NB4 (cell line): ENCODE measurements around the gene TMEM259.

Experiments
- DNase-seq: peaks from one replicate; pipeline ENCODE4 v3.0.0; 2010; ENCODE audit warnings: low read depth
- H3K4me3 ChIP-seq: one replicate; pipeline ENCODE4 v1.5.1; 2011; ENCODE audit warnings: mild to moderate bottlenecking, low read depth, low read length, moderate library complexity
- CTCF ChIP-seq: IDR thresholded peaks from one replicate; pipeline ENCODE4 v1.5.1; 2012; ENCODE audit warnings: low read depth, low read length
- MAX ChIP-seq: IDR thresholded peaks from 2 replicates; pipeline ENCODE4 v1.6.1; 2011; ENCODE audit warnings: low read depth, low read length
- MYC ChIP-seq: IDR thresholded peaks from 2 replicates; pipeline ENCODE4 v1.6.1; 2011; ENCODE audit warnings: low read depth, low read length
- POLR2A ChIP-seq: IDR thresholded peaks from 2 replicates; pipeline ENCODE4 v1.6.1; 2011; ENCODE audit warnings: mild to moderate bottlenecking; ENCODE audit not compliant: insufficient read length; ENCODE audit errors: extremely low read depth

Gene TMEM259

DNA sequence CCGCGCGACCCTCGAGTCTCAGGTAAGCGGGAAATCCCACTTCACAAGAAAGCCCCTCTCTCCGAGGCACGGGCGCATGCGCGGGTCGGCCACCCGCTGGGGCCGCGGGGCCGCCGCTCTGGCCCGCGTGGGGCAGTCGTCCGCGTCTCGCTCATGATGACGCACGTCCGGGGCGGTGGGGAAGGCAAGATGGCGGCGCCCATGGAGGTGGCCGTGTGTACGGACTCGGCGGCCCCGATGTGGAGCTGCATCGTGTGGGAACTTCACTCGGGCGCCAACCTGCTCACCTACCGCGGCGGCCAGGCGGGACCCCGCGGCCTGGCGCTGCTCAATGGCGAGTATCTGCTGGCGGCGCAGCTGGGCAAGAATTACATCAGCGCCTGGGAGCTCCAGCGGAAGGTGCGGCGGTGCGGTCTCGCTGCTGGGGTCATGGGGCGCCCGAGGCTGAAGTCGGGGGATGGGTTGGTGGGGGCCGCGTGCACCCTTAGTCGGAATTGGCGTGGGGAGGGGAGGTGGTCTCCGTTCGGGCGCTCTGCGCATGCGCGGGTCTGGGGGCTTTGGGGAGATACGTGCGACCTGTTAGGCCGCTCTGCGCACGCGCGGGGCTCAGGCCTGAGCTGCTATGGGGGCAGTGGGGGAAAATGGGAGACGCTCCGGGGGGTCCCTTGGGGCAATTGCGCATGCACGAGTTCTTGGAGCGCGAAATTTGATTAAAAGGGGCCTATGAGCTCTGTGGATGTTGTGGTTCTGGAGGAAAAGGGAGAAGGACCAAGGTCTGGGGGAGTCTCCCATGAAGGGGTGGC, 36.6 kb downstream of the TMEM259 start, which contains the start of gene WDR18:
Gene WDR18 (plus strand): TSS at position 181 of the 803 bp plus-strand sequence. CDS start 9 bp downstream, at position 190.
- peak; percentile 86 for DNase-seq
- TF ChIP-seq POLR2A = peak; percentile 24
- peak; percentile 90 for TF ChIP-seq MYC
- TF ChIP-seq MAX = peak; percentile 75
- TF ChIP-seq CTCF = no peak
- peak within 1 kb of the TSS; percentile 69 for H3K4me3 ChIP-seq

GRCh38 chr19:982567-983170, 38.3 kb downstream of the TMEM259 start:
- H3K4me3 ChIP-seq = no peak overlapping the region
- DNase-seq = peak; percentile 71
- TF ChIP-seq MYC (no peak; the same call in 1 of the 2 replicates), MAX (0 out of 2 replicates have a peak, but pooled peaks have one; percentile 26), POLR2A (no peak), CTCF (peak; percentile 37)

- no peak overlapping the region for H3K4me3 ChIP-seq
- peak; percentile 35 for DNase-seq
- TF ChIP-seq MAX (no peak), CTCF (no peak), MYC (no peak), POLR2A (no peak)
Measured at GRCh38 chr19:980133-980998, 40.6 kb downstream of the TMEM259 start.

DNA sequence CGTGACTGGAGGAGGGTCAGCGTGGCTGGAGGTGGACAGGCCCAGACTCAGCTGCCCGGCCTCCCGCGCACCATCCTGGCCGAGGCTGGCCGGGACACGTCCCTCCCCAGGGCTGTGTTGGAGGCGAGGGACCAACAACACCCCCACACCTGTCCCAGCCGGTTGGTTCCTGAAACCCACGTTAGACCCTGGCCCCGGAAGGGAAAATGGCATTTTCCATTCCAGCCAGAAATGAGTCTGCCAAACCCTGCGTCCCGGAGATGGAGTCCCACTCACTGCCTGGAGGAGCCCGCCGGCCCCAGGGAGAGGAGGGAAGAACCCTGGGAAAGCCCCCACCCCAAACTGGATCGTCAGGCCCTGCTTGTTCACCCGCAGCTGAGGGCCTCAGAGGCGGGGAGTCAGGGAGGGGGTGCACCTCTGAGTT, 41.6 kb downstream of the TMEM259 start:
- no peak overlapping the region for H3K4me3 ChIP-seq
- DNase-seq = no peak
- no peak for TF ChIP-seq MYC
- TF ChIP-seq CTCF = no peak

DNA sequence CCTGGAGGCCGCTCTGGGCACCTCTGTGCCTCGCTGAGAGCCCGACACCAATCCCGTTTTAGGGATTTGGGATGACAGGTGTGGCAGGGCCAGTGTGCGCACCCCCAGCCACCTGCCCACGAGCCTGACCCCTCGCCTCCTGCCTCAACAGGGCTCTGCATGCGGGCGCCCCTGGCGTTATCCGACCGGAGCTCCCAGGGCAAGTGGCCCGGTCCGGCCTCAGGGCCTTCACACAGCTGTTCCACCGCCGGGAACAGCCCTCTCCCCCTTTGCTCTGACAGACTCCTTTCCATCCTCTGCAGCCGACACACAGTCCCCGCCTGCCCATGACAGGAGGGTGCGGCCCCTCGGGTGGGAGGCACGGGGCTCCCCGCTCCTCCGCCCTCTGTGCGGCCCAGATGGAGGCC, 43.9 kb downstream of the TMEM259 start:
- no peak overlapping the region for H3K4me3 ChIP-seq
- TF ChIP-seq MAX = no peak
- no peak for TF ChIP-seq CTCF
- no peak for TF ChIP-seq MYC
- no peak for DNase-seq
